ENCODE results near the gene ZNF710. TPM values are rescaled to one million over a fixed set of nuclear protein-coding genes. Genes with fewer than 3 reads are reported as not detected.

ZNF710 gene
- total and polyA plus RNA-seq, 2 of the 8 experiments (the other 6 are each of a cell fraction or from before 2014, with no cell fraction given): 10.5 to 24.0 TPM

GRCh38 chr15:90075420-90076289 lies 74.5 kb downstream of the ZNF710 start (continued):
- TF ChIP-seq BACH1 (IDR thresholded peaks at IDR 0.05; ENCODE audit: low read length) (0 out of 2 replicates have a peak, but pooled peaks have one; percentile 29), MAX (IDR thresholded peaks at IDR 0.05) (peak; percentile 74), TEAD4 (IDR thresholded peaks at IDR 0.05; ENCODE audit: low read depth, low read length) (peak; percentile 70), CEBPB (IDR thresholded peaks at IDR 0.05; ENCODE audit: low read depth, low read length) (no peak)

All from H1 (cell line).